Dedifferentiated amniotic fluid mesenchymal stem cell (primary cell): ENCODE results near the gene ATG5.
"Not testable (repeated sequence)": the region's sequence is repeated elsewhere in the genome, so short reads cannot be mapped to it uniquely, and the experiment has no call there.

Experiments used
- DNase-seq: peaks from one replicate; pipeline ENCODE4 v3.0.0-alpha.2; 2016; ENCODE audit errors: extremely low spot score

ATG5 gene

DNA sequence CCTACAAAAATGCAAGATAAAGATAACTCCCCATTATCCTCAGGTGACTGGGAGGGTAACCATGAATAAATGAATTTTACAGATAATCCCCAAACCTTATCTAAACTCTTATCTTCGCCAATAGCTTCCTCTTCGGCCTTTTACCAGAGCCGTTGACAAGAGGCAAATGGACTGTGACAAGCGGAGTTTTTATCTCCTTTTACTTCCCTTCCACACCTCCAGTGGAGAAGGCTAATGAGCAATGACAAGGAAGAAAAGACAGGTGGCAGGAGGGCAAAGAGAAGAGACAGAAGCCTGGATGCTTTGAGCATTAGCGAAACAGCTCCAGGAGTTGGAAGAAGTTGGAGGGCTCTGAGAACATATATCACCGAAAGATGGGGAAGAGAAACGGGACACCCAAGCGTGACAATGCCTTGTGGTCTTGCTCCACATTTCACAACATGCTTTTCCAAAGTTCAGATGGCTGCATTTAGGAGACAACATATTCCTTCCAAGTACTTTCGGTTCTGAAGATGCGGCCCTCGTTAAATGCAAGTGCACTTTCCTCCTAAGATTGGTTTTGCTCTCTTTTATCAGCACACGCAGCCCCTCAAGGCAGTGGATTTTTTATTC is 170.2 kb downstream of the ATG5 start:
- no peak for DNase-seq

DNA sequence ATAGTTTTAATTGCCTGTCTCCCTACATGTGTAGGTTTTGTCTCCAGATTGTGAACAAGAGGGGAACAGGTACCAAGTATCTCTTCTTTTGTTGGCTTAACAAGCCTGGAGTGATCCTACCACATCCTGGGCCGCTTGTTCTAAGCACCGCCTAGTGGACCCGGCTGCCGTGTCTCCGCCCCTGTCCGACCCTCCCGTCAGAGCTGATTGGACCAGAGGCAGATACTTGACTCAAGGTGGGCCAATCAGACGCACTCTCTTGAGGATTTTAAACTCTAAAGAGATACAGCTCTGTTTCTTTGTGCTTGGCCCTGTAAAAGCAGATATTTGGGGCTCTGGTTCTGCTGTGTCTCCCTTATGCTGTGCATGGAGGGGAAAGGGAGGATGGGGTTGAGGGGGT is 171.2 kb downstream of the ATG5 start:
- DNase-seq: no peak

DNA sequence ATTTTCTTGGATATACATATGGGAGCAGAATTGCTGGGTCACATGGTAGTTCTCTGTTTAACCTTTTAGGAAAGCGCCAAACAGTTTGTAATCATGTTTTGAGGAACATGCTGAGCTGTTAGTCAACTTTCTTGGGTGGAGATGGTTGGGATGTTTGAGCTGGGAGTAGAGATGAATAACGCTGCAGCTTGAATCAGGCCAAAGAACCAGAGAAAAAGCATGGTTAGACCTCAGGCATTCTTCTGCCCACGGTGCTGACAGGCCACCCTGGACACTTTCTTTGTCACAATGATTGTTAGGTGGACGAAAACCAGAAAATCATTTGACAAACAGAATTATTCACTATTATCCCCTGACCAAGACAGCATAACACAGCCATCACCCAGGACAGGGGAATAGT is 172.6 kb downstream of the ATG5 start:
- DNase-seq: no peak

DNA sequence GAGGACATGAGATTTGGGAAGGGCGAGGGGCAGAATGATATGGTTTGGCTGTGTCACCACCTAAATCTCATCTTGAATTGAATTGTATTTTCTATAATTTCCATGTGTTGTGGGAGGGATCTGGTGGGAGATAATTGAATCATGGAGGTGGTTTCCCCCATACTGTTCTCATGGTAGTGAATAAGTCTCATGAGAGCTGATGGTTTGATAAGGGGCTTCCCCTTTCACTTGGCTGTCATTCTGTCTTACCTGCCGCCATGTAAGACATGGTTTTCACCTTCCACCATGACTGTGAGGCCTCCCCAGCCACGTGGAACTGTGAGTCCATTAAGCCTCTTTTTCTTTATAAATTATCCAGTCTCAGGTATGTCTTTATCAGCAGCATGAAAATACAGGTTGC is 173.1 kb downstream of the ATG5 start:
- DNase-seq: not testable (repeated sequence)

DNA sequence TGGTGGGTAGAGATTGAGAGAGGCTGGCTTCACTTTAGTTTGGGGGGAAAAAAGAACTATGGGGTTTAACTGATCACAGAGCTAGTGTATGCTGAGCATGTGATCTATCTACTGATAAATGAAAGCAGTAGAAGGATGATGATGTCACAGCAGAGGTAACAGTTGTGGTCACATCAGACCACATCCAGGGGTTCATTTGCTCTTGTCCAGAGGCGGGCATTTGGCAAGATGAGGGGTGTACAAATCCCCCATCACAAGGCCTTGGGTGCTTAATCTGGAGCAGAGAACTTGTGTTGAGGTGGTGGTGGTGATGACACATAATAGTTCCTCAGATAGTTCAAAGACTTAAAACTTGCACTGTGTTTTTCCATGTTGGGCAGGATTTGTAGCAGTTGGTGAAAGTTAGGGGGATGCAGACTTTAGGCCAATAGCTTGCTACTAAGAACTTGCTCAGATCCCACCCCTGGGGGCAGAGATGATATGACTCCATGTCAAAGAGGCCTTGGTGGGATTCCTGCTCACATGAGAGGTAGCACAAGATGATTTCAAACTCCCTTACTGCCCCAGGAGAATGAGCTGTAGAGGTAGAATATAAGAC is 176.0 kb downstream of the ATG5 start:
- DNase-seq: no peak

DNA sequence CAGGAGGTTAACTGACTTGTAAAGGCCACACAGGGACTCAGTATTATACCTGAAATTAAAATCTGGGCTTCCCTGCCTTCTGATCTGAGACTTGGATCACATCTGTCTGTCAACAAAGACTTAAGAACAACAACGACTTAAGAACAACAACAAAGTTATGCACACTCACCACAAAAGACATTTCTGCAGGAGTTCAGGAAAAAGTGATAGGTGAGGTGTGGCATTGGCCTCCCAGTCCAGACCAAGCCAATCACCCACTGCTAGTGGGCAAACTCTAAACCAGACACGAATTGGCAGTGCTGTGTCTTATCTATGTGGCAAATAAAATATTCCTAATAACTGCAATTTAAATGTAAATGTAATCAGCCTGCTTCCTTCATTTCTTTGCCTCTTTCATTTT is 178.1 kb downstream of the ATG5 start:
- no peak for DNase-seq

DNA sequence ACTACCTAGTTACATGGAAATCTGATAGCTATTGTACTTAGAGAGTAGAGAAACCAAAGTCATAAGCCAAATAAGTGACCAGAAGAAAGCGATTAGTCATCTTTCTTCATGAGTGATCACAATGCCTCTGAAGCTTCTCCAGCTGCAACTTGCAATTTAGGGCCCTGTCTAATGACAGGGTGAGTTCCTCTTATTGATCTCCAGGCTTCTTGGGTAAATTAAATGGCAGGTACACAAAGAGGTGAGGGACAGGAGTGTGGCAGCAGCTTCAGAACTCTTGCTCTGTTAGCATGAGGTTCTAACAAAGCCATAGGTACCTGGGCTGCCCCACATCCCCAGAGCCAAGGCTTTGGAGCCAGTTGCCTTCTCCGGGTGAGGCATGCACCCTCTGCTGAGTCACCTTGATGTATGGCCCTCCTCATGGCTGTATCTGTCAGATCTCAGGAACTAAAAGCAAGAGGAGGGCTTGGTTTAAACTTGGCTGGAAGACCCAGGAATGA is 178.7 kb downstream of the ATG5 start:
- DNase-seq: no peak

DNA sequence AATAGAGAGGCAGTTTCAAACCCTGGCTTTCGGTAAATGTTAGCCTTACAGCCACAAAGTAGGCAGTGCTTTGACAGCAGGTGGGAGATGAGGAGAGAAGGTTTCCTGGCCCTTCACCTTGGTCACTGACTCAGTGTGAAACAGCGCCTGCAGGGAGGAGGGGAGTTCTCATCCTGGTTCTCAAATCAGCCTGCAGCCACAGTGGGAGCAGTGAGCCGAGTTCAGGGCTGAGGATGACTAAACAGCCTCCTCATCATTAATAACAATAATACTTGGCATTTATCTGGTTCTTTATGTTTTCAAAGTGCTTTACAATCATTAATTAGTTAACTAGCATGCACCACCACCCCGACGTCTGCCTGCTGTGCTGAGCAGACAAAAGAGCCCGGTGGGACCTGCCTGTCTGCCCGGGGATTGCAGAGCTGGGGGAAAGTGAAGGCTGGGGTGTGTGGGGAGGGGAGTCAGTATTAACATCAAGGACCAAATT is 179.8 kb downstream of the ATG5 start:
- DNase-seq: no peak

DNA sequence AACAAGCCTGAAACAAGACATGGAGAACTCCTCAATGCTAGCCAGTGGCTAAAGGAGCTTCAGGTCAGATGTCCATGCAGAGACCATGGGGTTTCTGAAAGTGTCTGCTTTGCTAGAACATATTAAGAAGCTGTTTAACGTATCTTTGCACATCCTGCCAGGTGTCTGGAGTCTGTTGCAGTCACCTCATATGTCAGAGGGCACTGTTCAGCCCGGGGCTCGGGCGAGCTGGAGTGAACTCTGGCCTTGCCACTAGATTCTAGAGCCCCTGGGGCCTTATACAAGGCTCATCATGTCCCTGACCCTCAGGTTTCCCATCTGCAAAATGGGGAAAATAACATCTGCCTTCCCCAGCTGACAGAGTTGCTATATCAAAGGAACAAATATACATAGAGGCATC is 180.4 kb downstream of the ATG5 start:
- DNase-seq: no peak

DNA sequence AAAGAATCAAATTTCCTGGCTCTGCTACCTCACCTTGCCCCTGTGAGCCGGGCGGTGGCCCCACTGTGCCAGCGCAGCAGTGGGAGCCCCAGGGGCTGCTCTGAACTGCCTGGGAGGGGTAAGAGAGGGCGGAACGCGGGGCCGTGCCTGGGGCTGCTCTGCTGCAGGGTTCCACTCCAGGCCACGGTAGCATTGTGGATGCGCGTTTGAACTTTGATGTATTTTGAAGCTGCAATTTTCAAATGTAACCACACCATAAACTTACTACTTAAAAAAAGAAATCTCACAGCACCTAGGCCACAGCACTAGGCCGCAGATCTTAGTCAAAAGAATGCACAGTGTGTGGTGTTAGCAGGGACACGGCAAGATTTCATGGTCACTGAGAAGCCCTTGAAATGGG is 181.9 kb downstream of the ATG5 start:
- no peak for DNase-seq

DNA sequence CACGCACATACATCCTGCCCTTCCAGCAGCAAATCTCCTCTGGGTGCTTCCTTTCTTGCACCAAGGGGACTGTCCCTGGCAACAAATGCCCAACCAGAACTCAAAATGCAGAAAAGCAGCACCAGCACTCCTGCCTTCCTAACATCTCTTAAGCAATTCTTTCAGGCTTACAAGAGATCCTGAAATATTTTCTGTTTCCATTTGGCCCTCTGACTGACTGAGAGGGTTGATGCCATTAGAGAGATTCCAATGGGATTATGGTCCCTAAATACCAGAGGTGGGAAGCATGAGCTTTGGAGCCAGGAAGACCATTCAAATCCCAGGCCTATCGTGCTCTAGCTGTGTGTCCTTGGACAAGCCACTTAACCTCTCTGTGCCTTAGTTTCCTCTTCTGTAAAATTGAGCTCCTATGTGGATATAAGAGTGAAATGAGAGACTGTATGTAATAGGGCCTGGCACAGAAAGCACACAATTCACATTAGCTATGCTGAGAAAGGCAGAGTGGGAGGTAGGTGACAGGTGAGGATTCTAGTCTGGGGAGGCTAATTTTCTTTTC is 182.6 kb downstream of the ATG5 start:
- DNase-seq: peak; percentile 21

DNA sequence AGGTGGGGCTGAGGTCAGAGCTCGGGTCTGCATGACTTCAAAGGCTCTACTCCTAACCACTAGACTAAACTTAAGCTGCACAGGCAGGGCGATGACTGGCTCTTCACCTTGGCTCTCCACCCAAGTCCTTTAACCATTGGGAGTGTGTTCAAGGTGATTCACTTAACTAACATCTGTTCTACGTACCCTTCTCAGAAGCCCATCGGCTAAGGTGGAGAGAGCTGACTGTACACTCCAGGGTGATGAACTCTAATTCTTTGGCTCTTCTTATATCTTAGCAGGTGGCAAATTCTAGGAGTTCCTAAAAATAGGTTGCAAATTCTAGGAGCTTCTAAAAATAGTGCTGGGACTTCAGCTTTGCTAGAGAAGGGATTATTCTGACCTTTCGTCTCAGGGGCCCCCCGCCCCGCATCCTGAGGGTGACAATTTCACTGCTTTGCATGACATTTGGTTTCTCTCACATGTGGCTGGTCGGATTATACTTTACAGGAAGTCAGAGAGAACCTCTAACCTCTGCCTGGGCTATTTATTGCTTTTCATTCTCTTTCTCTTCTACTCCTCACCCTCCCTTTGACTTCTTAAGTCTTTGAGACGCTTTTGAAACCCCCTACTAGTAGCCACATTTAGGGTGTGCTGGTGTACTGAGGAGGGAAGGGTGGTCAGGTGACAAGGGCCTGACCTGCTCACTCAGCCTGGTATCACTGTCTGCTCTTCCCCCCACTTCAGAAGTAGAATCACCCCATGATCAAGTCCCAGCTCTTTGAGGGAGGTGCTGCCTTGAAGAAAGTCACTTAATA is 183.9 kb downstream of the ATG5 start:
- no peak for DNase-seq

DNA sequence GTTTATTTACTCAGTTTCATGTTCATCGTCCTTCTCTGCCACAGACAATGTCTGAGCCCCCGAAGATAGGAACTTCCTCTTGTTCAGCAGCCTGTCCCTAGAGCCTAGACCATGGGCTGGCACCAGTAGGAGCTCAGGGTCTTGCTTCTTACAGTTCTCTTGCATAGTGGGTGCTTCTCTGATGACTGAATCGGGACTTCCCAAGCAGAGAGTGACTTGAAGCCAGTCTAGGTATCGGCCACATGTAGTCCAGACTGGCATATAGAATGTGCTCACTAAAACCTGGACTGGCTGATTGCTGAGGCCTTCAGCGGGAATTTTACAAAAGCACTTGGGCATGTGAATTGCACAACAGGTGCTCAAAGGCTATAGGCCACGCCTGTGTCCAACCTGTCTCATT is 187.4 kb downstream of the ATG5 start:
- no peak for DNase-seq

DNA sequence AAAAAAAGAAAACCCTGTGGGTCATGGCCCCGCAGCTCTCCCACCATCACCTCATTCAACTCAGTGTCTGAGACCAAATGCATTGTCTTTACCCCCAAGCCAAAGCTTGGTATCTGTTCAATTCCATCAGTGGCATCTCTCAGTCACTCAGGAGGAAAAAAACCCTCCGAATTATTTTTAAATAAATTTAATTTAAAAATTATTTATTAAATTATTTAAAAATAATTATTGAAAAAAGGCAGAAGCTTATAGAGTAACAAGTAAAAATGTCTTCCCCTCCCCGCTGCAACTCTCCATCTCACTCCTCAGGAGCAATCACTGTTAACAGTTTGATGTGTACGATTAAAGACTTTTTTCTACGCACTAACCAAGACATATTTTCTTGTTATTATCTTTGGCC is 188.7 kb downstream of the ATG5 start:
- DNase-seq: no peak

DNA sequence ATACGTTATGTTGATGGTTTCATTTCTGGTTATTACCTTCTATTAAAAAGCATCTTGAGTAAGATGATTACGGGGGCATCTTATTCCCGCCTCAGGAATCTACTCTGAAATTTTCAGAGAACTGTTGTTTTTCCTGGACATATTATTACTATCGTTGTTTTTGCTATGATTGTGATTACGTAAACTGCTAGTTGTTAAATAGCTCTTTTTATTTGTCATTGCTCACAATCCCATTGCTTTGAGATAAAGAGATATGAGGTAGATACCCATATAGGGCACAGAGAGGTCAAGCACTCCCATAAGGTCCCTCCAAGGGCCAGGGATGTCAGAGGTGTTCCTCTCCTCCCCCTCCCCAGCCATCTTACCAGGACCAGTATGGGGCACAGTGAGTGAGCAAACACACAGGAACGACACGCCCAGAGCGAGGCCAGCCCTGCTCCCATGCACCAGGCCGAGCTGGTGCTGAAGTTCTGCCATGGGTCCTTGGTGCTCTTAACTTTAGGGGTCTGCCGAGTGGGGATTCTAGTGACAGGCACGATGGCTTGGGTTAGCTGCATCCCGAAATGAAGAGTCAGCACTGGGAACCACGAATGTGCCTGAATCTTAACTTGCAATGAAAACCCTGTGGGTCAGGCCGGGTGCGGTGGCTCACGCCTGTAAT is 189.5 kb downstream of the ATG5 start:
- no peak for DNase-seq

DNA sequence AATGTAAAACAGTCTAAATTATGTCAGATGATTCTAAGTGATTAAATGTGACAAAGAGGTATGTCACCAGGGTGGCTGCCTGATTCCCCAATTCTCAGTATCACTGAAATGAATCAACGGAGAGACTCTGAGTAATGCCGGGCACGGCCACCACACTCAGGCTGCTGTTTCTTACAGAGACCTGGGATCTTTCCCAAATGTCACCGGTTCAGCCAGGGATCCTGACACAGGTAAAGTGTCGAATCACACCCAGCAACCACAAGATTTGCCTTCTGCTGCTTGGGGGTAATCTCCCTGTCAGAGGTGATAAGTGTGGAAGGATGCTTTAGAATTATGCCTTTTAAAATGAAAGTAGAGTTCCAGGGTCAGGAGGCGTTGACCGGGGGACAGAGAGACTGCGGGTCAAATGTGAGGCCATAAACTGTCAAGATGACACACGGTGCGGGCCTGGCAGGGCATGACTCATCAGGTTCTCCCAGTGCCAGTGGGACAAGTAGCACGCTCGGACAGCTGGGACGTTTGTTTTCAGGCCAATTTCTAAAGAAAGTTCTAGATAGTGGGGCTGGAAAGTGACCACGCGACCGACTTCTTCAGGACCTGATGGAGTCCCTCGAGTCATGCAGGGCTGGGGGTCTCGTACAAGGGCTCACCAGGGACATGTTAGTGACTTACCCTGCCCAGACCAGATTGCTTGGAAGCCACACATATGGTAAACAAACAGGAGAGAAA is 190.5 kb downstream of the ATG5 start:
- DNase-seq: no peak
